GM06990 (cell line): ENCODE measurements around the gene IREB2.
"Not testable (repeated sequence)": the region's sequence is repeated elsewhere in the genome, so short reads cannot be mapped to it uniquely, and the experiment has no call there.

Experiments used
- DNase-seq: peaks from one replicate; pipeline ENCODE4 v3.0.0-alpha.2; 2011; ENCODE audit not compliant: insufficient read length; ENCODE audit errors: extremely low read depth
- H3K27me3 ChIP-seq: replicated peaks from 2 replicates; pipeline ENCODE4 v1.6.0; 2011; ENCODE audit warnings: low read length; ENCODE audit not compliant: control insufficient read depth, insufficient read depth
- H3K36me3 ChIP-seq: 2 replicates; pipeline ENCODE4 v1.5.1; 2011; ENCODE audit warnings: low read length; ENCODE audit not compliant: control insufficient read depth, insufficient read depth
- H3K4me3 ChIP-seq: replicated peaks from 2 replicates; pipeline ENCODE4 v1.5.1; 2011; ENCODE audit warnings: low read depth, mild to moderate bottlenecking, control low read depth, low read length
- CTCF ChIP-seq: IDR thresholded peaks from 2 replicates; pipeline ENCODE4 v1.5.1; 2011; ENCODE audit warnings: low read length, control low read depth, mild to moderate bottlenecking, inconsistent platforms; ENCODE audit not compliant: insufficient read depth, poor library complexity, severe bottlenecking

IREB2 gene

GRCh38 chr15:78509726-78510312 lies 71.8 kb downstream of the IREB2 start:
- Histone ChIP-seq H3K36me3 (no peaks in the 10 kb centered on the region), H3K4me3 (no peak overlapping the region), H3K27me3 (no peaks in the 10 kb centered on the region)
- no peak for DNase-seq
- no peak for TF ChIP-seq CTCF

DNA sequence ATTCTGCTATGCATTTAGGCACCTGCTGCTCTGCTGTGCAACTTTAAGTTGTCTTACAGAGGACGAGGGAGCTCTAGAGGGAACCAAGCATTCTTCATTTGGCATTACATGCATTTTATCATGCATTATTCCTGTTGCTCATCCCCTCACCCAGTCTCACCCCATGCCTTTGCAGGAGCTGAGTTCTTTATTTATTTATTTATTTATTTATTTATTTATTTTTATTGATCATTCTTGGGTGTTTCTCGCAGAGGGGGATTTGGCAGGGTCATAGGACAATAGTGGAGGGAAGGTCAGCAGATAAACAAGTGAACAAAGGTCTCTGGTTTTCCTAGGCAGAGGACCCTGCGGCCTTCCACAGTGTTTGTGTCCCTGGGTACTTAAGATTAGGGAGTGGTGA lies 82.0 kb downstream of the IREB2 start:
- H3K27me3 ChIP-seq, H3K4me3 ChIP-seq, H3K36me3 ChIP-seq, DNase-seq: not testable (repeated sequence)

GRCh38 chr15:78524230-78524629 lies 86.2 kb downstream of the IREB2 start:
- no peak for TF ChIP-seq CTCF
- no peak for DNase-seq
- Histone ChIP-seq H3K36me3 (no peaks in the 10 kb centered on the region), H3K4me3 (no peak overlapping the region), H3K27me3 (no peaks in the 10 kb centered on the region)

GRCh38 chr15:78527325-78527724 lies 89.3 kb downstream of the IREB2 start:
- Histone ChIP-seq H3K36me3 (no peaks in the 10 kb centered on the region), H3K4me3 (no peak overlapping the region), H3K27me3 (no peaks in the 10 kb centered on the region)
- no peak for DNase-seq
- TF ChIP-seq CTCF = no peak

DNA sequence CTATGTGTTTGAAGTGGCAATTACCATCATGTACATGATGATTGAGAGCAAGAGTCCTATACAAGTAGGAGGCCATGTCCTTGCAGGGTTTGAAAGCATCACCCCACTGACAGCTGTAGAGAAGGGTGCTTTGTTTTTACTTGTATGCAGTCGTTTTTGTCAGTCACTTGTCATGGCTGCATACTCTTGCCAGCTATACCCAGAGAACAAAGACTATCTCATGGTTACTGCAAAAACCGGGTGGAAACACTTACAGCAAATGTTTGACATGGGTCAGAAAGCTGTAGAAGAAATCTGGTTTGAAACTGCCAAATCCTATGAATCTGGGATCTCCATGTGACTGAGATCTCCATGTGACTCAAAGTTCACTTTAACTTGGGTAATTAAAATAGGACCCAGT lies 95.3 kb downstream of the IREB2 start:
- Histone ChIP-seq H3K36me3 (no peaks in the 10 kb centered on the region), H3K27me3 (no peaks in the 10 kb centered on the region), H3K4me3 (no peak overlapping the region)
- TF ChIP-seq CTCF = no peak
- DNase-seq = no peak

DNA sequence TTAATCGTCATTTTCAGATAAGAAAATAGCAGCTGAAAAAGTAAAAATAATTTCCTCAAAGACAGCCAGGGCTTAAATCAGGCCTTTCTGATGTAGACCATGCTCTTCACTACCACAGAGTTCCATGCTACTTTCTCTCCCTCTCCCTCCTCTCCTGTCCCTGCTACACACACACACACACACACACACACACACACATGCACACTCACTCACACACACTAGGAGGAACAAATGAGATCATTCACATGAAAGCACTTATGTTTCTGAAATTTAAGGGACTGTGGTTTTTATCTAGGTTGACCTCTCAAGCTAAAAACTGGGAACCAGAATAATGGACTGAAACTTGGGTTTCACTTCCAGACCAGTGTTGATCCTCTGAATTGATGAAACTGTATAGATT lies 98.1 kb downstream of the IREB2 start:
- no peak for TF ChIP-seq CTCF
- H3K36me3 ChIP-seq = no peaks in the 10 kb centered on the region
- no peak for DNase-seq
- H3K4me3 ChIP-seq = no peak overlapping the region
- no peaks in the 10 kb centered on the region for H3K27me3 ChIP-seq
